SU-DHL-6 (cell line): ENCODE results near the gene DYNLRB1.

Experiments
- CTCF ChIP-seq: fragments of 200-600 bp; sonication (generic); IDR thresholded peaks from one replicate; pipeline ENCODE4 v1.5.1; 2017; ENCODE audit warnings: antibody characterized with exemption, mild to moderate bottlenecking, low read length, moderate library complexity; ENCODE audit not compliant: insufficient read depth, poor library complexity, severe bottlenecking
- EZH2phosphoT487 ChIP-seq: fragments of 200-600 bp; sonication (generic), shearing (Covaris generic); conservative IDR thresholded peaks from 2 replicates; pipeline ENCODE4 v1.6.1; 2018; ENCODE audit warnings: mild to moderate bottlenecking, antibody characterized with exemption, low read length, moderate library complexity, mixed read lengths

- TF ChIP-seq CTCF (no peak), EZH2phosphoT487 (no peak)
Observed at GRCh38 chr20:34567892-34568865, 52.0 kb downstream of the DYNLRB1 start.
